ENCODE measurements around the gene AKR7A3.
A peak's percentile ranks its signal among the peaks of the same experiment; 100 is the strongest.
"Not testable (repeated sequence)": the region's sequence is repeated elsewhere in the genome, so short reads cannot be mapped to it uniquely, and the experiment has no call there.

AKR7A3 gene

DNA sequence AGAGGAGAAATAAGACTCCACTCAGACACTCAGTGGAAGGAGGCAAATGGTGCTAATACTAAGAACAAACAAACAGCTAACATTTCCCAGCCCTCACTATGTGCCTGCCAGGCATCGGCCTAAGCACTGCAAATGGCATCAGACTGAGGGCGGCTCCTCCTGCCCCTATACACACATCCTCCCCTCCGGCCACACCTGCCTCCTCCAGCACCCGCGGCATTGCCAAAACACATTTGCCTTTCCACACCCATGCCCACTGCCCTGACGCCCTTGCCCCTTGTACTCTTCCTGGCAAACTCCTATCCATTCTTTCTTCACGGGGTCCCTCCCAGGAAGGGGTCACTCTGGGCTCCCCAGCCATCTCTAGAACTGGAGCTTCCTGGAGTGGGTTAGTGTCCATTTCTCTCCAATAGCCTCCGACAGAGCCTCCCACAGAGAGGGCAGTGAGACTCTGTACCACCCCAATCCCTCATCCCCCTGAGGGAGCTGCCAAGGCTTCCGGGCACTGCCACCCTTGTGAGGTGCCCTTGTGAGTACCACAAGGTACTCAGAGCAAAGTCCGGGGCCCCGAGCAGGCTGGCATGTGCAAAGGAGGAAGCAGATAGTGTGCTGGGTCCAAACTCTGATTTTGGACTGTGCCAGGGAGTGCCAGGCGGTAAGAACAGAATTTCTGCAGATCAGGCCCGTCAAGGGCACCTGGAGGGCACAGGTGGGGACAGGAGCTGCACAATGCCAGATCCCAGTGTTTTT lies 959 bp downstream of the AKR7A3 start:
- no peak for DNase-seq (ENCODE audit: low read depth)

DNA sequence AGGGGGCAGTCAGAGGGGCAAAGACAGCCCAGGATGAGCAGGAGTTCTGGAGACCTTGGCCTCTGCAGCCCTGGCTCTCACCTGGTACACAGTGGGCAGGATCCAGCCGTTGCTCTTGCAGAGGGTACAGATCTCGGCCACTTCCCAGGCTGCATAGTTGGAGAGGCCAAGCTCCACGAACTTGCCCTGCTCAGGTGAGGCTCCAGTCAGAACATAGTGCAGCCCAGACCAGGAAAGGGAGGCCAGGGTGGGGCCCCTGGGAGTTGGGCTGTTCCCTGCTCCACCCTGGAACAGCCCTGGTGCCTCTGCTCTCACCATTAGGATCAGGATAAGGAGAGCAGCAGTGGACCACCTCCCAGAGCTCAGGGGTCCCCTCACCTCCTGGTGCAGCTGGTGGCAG lies 2.8 kb downstream of the AKR7A3 start:
- not testable (repeated sequence) for DNase-seq (ENCODE audit: low read depth)

DNA sequence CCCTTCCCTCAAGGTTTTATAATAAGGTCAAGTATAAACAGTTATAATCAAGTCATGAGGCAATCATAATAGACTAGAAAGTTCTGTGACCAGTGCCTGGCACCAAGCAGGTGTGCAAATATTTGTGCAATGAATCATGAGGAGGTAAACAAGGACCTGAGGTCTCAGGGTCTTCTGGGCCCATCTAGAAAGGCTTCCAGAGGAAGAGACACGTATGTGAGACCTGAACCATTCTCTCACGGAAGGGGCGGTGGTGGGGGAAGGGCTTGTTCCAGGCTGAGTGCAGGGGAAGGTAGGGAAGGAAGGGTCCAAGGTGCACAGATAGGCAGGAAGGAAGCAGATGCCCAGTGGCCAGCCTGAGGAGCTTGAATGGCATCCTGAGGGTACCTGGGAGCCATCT lies 3.2 kb downstream of the AKR7A3 start:
- DNase-seq (ENCODE audit: low read depth), result not testable (repeated sequence)

DNA sequence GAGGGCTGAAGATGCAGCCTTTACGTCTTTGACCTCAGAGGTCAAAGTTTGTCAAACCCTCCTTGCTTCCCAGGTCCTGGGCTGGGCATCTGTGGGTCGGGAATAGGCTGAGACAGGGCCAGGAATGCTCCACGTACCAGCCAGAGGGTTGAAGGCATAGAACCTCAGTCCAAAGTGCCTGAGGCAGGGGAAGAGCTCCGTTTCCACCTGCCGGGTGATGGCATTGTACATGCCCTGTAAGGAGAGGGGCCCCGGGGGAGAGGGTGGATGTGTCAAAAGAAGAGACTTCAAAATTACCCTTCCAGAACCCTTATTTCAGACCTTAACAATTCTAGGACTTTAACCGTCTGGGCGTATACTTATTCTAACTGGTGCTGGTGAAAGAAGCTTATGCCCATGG lies 3.7 kb downstream of the AKR7A3 start:
- DNase-seq (ENCODE audit: low read depth), result no peak

DNA sequence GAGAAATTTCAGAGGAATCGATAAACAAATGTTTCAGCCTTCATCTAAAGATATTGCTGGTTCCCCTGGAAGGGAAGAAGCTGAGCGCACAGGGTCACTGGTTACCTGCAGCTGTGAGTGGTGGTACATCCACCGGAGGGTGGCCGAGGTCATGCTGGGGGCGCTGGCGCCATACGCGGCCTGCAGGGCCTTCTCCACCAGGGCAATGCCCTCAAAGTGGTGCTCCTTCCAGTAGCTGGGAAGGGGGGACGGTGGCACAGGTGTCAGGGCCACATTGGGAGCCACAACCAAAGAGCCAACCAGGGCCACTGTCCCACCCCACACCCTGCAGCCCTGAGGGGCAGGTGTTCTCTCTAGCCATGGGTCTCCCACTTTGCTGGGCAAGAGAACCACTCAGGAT lies 4.7 kb downstream of the AKR7A3 start:
- DNase-seq (ENCODE audit: low read depth), result no peak

DNA sequence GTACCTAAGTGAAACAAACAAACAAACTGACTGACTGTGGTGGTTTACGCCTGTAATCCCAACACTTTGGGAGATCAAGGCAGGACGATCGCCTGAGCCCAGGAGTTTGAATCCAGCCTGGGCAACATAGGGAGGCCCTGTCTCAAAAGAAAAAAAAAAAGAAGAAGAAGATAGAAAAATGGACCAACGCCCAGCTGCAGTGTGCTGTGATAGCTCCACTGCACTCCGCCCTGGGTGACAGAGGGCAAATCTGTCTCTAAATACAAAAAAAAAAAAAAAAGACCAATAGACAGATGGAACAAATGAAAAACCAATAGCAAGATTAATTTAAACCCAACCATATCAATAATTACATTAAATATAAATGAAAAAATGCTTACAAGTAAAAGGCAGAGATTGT lies 13.9 kb downstream of the AKR7A3 start:
- DNase-seq (ENCODE audit: low read depth), result no peak

DNA sequence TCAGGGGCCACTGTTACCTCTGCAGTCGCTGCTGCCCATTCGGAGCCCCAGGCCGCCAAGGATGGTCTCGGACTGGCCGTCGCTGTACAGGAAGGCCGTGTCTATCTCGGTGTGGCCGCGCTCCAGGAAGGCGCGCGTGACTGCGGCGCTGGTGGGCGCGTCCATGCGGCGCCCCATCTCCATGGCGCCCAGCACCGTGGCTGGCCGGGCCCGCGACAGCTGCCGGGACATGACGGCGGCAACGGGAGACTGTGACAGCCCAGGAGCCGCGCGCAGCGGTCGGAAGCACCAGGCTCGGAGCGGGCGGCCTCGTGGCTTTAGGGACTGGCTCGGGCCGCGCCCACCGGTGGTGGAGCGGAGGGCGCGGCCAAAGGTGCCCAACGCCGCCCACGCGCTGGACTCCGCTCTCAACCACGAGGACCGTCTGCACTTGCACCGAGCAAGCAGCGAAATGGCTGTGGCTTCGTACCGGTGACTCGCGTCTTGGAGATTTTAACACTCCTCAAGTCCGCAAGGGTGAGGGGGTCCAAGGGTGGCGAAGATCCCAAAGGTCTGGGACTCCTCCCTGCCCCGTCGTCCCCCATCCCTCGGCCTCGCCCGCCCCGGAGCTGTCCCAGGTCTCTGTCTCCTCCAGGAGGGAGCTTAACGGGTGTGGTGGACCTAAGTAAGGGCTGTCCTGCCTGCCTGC lies 14.6 kb downstream of the AKR7A3 start:
- DNase-seq (ENCODE audit: low read depth), result not testable (repeated sequence)

DNA sequence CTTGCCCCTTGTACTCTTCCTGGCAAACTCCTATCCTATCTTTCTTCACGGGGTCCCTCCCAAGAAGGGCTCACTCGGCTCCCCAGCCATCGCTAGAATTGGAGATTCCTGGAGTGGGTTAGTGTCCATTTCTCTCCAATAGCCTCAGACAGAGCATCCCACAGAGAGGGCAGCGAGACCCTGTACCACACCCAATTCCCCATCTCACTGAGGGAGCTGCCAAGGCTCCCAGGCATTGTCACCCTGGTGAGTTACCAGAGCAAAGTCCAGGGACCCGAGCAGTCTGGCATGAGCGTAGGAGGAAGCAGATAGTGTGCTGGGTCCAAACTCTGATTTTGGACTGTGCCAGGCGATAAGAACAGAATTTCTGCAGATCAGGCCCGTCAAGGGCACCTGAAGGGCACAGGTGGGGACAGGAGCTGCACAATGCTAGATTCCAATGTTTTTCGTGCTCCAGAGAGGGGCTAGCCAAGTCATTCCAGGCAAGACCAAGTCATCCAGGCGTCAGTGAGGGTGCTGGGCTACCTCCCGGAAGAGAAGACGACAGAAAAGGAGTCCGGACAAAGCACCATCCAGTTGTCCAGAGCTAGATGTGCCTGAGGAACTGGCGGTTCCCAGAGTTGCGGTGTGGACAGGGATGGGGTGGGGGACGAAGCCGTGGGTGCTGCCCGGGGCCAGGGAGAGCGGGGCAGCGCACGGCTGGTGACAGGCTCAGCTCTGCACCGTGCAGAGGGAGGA lies 15.3 kb downstream of the AKR7A3 start:
- DNase-seq (ENCODE audit: low read depth), result no peak

DNA sequence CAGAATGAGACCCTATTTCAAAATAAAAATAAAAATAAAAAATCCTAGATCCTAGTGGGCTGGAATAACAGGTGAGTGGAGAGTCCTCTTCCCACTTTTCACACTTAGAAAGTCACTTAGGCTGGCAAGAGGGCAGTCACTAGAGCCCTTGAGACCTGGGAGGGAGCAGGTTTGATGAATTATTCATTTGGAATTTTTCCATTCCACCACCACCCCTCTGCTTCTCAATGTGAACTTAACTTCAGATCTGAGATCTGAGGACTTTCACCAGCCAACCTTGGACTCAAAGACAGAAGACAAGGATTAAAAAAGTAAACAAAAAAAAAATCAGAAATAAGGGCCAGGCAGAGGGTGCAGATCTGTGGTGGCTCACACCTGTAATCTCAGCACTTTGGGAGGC lies 16.5 kb downstream of the AKR7A3 start:
- DNase-seq (ENCODE audit: low read depth), result no peak

DNA sequence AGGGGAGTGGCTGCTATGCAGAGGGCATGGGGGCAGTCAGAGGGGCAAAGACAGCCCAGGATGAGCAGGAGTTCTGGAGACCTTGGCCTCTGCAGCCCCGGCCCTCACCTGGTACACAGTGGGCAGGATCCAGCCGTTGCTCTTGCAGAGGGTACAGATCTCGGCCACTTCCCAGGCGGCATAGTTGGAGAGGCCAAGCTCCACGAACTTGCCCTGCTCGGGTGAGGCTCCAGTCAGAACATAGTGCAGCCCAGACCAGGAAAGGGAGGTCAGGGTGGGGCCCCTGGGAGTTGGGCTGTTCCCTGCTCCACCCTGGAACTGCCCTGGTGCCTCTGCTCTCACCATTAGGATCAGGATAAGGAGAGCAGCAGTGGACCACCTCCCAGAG lies 18.2 kb downstream of the AKR7A3 start:
- DNase-seq (ENCODE audit: low read depth), result not testable (repeated sequence)

DNA sequence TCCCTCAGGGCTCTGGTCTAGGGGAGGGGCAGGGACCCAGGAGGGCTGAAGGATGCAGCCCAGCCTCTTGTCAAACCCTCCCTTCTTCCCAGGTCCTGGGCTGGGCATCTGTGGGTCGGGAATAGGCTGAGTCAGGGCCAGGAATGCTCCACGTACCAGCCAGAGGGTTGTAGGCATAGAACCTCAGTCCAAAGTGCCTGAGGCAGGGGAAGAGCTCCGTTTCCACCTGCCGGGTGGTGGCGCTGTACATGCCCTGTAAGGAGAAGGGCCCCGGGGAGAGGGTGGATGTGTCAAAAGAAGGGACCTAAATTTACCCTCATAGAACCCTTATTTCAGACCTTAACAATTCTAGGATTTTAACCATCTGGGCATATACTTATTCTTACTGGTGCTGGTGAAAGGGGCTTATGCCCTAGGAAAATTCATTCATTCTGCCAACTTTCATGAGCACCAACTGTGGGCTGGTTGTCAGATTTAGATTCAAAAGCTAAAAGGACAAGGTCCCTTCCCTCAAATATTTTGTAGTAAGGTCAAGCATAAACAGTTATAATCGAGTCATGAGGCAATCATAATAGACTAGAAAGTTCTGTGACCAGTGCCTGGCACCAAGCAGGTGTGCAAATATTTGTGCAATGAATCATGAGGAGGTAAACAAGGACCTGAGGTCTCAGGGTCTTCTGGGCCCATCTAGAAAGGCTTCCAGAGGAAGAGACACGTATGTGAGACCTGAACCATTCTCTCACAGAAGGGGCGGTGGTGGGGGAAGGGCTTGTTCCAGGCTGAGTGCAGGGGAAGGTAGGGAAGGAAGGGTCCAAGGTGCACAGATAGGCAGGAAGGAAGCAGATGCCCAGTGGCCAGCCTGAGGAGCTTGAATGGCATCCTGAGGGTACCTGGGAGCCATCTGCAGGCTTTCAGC lies 18.9 kb downstream of the AKR7A3 start:
- peak; percentile 38 for DNase-seq (ENCODE audit: low read depth)

DNA sequence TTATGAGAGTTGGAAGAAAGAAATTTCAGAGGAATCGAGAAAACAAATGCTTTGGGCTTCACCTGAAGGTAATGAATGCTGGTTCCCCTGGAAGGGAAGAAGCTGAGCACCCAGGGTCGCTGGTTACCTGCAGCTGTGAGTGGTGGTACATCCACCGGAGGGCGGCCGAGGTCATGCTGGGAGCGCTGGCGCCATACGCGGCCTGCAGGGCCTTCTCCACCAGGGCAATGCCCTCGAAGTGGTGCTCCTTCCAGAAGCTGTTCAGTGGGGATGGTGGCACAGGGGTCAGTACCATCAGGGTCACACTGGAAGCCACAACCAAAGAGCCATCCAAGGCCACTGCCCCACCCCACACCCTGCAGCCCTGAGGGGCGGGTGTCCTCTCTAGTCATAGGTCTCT lies 20.1 kb downstream of the AKR7A3 start:
- DNase-seq (ENCODE audit: low read depth), result no peak

DNA sequence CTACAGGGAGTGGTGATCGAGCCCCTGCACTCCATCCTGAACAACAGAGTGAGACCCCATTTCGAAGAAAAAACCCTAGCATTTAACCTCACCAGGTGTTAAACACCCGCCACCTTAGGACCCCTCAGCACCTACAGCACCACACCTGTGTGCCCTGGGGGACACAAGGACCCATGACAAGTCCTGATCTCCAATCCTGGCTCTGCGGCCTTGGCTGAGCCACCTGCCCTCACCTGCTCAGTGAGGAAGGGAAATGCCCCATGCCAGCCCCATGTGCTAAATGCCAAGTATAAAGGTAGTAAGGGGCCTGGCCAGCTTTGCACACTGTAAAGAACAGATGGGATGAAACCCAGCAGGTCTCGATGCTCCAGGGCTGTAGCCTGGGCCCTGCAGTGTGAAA lies 25.8 kb downstream of the AKR7A3 start:
- no peak for DNase-seq (ENCODE audit: low read depth)

DNA sequence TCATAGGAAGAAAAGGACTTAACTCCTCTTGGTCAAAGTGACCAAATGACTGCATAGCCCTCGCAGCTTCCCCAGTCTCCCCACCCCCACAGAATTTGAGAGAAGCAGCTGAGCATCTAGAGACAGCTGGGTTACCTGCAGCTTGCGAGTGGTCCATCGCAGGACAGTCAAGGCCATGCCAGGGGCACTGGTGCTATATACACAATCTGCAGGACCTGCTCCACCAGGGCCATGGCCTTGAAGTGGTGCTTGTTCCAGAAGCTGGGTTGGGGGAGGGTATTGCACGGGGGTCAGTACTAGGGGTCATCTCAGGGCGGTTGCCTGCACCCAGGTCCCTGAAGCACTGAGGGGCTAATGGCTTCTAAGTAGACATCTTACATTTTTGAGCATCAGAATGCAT lies 26.5 kb downstream of the AKR7A3 start:
- no peak for DNase-seq (ENCODE audit: low read depth)

DNA sequence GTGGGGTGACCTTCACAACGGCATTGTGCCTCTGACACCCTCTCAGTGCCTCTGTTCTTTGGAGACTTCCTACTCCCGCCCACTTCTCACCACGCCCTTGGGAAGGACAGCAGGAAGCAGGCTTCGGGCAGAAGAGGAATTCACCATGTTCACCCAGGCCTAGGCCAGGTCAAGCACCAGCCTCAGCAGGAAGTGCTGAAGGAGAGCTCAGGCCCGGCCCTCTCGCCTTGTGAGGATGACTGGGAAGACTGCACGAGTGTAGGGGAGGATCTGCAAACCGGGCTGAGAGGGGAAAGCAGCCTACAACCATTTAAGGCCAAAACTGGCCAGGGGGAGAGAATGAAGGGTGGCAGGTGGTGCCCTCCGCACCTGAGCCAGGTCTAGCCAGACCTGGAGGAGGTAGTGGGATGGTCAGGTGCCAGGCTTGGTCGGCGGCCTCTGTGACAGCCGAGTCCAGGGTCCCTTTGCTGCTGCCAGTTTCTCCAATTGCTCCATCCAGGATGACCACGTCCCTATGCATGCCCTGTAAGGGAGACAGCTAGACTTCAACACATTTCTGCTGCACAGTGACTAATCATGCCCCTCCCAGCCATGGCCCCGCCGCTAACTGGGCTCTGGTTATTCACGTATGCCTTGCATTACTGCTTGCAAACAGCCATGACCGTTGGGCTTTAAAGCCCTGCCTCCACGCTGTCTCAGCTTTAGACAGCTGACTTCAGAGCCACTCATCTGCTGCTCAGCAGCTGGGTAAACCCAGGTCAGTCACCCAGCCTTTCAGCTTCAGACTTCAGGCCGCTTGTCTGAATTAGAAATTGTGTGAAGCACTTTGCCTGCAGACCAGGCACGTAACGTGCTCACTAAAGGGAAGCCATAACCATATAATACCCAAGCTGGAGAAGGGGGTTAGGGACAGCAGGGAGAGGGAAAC lies 28.1 kb downstream of the AKR7A3 start:
- peak; percentile 95 for DNase-seq (ENCODE audit: low read depth)

DNA sequence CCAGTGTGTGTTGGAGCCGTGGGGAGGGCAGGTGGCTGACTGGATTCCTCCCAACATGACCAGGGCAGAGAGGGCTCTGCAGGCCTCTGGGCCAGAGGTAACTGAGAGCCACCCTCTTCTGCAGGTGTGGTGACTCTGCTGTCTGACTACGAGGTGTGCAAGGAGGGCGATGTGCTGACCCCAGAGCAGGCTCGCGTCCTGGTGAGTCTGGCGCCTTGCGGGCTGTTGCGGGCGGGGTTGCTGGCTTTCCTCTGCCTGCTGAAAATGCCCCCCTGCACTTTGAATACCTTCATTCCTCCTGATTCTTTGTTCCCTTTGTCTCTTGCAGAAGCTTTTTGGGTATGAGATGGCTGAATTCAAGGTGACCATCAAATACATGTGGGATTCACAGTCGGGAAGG lies 30.2 kb downstream of the AKR7A3 start:
- no peak for DNase-seq (ENCODE audit: low read depth)

DNA sequence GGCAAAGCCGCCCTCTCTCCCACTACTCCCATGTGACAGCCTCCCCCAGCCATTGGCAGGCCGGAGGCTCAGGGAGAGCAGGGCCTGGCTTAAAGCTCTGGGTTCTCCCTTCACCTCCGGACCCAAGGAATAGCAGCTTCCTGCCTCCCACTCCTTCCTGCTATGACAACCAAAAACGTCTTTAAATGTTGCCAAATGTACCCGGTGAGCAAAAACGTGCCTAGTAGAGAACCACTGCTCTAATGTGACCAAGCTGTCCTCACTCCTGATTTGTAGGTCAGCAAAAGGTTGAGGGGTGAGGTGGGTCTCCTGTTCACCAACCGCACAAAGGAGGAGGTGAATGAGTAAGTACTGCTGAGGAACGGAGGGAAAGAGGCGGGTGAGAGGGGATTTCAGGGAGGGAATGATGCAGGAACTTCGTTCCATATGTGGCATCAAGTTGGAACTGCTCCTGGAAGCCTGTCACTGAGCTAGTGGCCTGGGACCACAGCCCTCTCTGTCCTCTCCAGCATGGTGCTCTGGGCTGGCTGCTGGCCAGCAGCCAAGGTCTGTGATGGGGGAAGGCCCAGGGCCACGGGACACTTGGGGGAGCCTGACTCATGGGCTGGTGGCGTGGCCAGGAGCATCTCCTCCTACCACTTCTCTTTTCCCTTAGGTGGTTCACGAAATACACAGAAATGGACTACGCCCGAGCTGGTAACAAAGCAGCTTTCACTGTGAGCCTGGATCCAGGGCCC lies 31.2 kb downstream of the AKR7A3 start:
- DNase-seq (ENCODE audit: low read depth), result peak; percentile 7

DNA sequence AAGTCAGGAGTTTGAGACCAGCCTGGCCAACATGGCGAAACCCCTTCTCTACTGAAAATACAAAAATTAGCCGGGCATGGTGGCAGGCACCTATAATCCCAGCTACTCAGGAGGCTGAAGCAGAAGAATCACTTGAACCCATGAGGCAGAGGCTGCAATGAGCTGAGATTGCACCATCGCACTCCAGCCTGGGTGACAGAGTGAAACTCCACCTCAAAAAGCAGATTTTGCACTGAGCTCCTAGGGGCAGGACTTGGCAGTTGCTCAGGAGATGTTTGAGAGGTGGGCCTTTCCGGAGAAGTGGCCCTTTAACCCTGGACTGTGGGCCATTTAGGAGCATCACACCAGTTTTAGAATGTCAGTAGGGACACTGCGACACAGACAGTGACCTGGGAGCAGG lies 32.3 kb downstream of the AKR7A3 start:
- not testable (repeated sequence) for DNase-seq (ENCODE audit: low read depth)

DNA sequence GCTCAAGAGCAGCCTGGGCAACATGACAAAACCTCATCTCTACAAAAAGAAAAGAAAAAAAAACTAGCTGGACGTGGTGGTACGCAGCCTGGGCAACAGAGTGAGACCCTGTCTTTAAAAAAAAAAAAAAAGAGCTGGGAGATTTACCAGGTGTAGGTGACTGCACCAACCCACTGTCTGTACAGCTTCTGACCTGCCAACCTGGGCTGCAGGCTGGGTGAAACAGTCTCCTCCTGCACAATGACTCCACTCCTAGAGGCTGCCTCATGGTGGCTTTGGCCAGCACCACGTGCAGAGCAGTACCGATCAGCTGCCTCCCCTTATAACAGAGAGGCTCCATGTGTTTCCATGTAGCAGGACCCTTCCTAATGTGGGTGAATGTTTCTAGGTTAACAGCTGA lies 33.3 kb downstream of the AKR7A3 start:
- no peak for DNase-seq (ENCODE audit: low read depth)

DNA sequence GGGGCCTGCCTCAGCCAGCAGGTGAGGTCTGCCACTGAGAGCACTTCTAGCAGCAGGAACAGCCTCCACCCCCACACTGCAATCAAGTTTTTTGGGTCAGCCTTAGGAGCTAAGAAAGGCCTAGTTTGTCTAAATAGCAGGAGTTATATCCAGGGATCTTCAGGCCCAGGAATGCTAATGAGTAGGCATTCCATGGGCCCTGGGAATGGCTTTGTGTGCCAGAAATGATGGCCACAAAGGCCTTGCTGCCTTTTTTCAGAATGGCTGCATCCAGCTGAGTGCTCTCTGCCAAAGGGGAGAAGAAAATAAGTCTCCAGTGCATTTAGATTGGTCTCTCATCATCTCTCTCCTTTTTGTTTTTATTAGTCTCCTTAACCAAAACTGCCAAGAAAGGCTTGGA lies 34.2 kb downstream of the AKR7A3 start:
- peak; percentile 13 for DNase-seq (ENCODE audit: low read depth)
